ENCODE data around the gene PRKCD.

PRKCD gene

GRCh38 chr3:53171827-53172505, 11.0 kb downstream of the PRKCD start:
- no peak for DNase-seq

GRCh38 chr3:53173107-53173506, 12.1 kb downstream of the PRKCD start:
- no peak for DNase-seq

- DNase-seq = no peak
These were observed 13.6 kb downstream of the PRKCD start for GRCh38 chr3:53174346-53175250.

- no peak for DNase-seq
These were observed 14.9 kb downstream of the PRKCD start for GRCh38 chr3:53175613-53176540.

- DNase-seq = no peak
These were observed 17.2 kb downstream of the PRKCD start for GRCh38 chr3:53178246-53178645.

GRCh38 chr3:53179580-53179979, 18.6 kb downstream of the PRKCD start:
- DNase-seq = no peak

- no peak for DNase-seq
These were observed 19.5 kb downstream of the PRKCD start for GRCh38 chr3:53180305-53181023.

- no peak for DNase-seq
These were observed 20.0 kb downstream of the PRKCD start for GRCh38 chr3:53181024-53181371.

- DNase-seq = no peak
These were observed 20.5 kb downstream of the PRKCD start for GRCh38 chr3:53181528-53181927.

- no peak for DNase-seq
These were observed 21.9 kb downstream of the PRKCD start for GRCh38 chr3:53182764-53183355.

GRCh38 chr3:53183514-53183913, 22.5 kb downstream of the PRKCD start:
- DNase-seq = no peak

GRCh38 chr3:53184701-53185100, 23.7 kb downstream of the PRKCD start:
- DNase-seq = no peak

GRCh38 chr3:53185761-53186465, 24.9 kb downstream of the PRKCD start:
- DNase-seq = no peak

- no peak for DNase-seq
These were observed 25.7 kb downstream of the PRKCD start for GRCh38 chr3:53186726-53187125.

- no peak for DNase-seq
These were observed 26.4 kb downstream of the PRKCD start for GRCh38 chr3:53187430-53187829.

GRCh38 chr3:53188136-53188685, 27.2 kb downstream of the PRKCD start:
- no peak for DNase-seq

- no peak for DNase-seq
These were observed 27.7 kb downstream of the PRKCD start for GRCh38 chr3:53188720-53189119.

- no peak for DNase-seq
These were observed 28.3 kb downstream of the PRKCD start for GRCh38 chr3:53189276-53189675.

GRCh38 chr3:53190659-53191058, 29.6 kb downstream of the PRKCD start:
- no peak for DNase-seq

- DNase-seq = no peak
These were observed 30.9 kb downstream of the PRKCD start for GRCh38 chr3:53191836-53192480.

- DNase-seq = no peak
These were observed 31.6 kb downstream of the PRKCD start for GRCh38 chr3:53192608-53193007.
